NCI-H2171 treated with DMSO at 0.1 percent for 48 hours (cell line): Measurements from ENCODE around the gene KCNIP1.

Source experiments
- DNase-seq: peaks from one replicate; lab custom pipeline; 2025; lab: John Stamatoyannopoulos, UW

The KCNIP1 gene

DNA sequence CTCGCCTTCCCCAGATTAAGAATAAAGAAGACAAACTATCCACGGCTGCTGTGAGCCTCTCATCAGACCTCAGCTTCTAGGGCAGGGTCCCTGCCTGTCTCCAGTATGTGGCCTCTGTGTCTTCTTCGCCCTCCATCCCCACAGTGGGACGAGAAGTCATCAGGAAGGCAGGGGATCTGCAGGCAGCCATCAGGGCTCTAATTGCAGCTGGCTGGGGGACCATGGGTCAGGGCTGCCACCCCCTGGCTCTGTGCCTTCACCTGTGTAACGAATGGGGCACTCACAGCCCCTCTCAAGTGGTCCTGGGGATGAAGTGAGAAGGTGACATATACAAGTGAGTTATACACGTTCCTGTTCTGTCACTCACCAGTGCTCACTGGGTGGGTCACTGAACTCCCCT, 139.8 kb downstream of the KCNIP1 start:
- no peak for DNase-seq

DNA sequence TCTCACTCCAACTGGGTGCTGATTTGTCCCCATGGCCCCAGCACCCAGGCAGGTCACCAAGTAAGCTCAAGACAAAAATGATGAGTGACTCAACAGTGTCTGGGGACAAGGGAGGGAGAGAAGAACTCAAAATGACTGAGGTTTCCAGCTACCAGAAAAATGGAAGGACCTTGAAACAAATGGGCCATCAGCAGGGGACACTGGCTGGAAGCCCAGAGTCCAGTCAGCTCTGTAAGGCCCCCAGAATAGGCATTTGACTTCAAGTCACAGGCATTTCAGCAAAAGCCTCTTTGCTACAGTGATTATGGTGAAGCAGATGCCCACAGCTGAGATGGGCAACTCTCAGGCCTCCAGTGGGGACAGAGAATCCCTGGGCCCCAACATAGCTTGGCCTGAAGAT, 140.7 kb downstream of the KCNIP1 start:
- no peak for DNase-seq

DNA sequence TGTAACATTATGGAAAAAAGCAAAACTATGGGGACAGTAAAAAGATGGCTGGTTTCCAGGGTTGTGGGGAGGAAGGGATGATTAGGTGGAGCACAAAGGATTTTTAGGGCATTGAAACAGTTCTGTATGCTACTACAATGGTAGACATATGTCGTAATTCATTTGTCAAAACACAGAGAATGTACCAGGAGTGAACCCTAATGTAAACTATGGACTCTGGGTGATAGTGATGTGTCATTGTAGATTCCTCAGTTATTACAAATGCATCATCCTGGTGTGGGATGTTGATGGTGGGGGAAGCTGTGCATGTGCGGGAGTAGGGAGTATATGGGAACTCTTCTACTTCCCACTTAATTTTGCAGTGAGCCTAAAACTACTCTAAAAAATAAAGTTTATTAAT, 144.7 kb downstream of the KCNIP1 start:
- no peak for DNase-seq

DNA sequence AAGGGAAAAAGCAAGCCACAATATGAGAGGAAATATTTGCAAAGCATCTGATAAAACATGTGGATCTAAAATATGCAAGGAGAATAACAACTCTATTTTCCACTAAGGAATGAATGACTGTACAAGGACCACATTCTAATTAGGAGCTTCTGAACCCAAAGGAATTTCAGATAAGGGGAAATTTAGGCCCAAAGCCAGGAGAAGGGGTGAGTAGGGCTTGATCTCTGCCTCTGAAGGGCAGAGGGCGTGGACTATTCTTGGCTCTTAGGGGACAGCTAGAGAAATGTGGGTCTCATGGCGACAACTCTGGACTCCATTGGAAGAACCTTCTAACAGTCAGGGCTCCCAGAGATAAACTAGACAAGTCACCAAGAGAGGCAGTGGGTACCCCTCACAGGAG, 147.0 kb downstream of the KCNIP1 start:
- no peak for DNase-seq

DNA sequence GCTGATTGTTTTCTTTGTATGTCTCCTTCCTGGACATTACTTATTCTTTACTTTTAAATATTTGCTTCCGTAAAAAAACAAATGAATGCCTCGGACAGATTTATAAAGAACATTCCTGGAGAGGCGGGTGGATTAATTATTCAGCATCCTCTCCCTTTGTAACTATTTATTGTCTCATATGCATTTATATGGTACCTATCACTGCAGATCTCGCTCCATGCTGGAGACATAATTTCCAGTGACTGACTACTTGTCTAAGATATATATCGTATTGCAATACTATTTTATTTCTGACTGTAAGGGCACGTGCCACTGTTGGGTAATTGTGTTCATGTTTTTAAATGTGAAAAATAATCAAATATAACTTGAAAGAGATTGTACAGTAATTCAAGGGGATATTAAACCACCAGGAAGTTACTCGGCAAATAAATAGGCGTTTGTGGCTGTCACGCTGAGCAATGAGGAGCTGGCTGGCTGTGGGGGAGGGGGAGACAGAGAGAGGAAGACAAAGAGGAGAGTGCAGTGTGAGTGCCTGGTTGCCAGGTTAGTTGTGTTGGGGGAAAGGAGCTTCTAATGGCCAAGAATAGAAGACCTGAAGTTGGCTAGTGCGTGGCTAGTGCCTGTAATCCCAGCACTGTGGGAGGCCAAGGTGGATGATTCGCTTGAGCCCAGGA, 147.9 kb downstream of the KCNIP1 start:
- no peak for DNase-seq

DNA sequence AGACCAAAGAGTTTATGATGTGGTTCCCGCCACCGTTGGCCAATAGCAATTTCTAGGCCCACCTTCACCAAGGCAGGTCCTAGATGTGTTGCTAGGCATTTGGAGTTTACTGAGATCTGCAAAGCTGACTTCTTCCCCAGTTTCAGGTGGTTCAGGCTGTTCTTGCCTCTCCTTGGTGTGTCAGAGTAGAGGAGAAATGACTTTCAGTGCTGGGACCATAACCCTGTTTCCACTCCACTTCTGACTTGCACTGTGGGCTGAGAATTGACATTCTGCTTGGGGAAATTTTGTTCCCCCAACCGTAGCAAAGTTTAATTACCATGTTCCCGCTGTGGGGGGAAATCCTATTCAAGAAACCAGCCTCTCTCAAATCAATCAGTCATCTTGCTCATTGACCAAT, 151.7 kb downstream of the KCNIP1 start:
- no peak for DNase-seq

DNA sequence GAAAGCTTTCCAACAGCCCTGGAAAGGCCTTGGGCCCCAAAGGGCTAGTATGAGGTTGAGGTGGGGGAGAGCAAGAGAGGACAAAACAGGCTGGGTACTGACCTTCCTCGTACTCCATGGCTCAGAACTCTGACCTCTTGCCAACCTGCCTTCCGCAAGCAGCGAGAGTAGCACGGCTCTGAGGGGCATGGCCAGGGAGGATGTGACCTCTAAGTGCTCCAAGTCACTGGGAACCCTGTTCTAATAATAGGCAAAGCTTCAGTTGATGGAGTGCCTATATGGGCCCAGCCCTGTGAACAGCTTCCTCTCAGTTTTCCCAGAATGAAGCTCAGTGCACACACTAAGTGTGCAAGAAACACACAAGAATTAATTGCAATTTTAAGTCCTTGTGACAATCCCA, 152.1 kb downstream of the KCNIP1 start:
- DNase-seq, result no peak

DNA sequence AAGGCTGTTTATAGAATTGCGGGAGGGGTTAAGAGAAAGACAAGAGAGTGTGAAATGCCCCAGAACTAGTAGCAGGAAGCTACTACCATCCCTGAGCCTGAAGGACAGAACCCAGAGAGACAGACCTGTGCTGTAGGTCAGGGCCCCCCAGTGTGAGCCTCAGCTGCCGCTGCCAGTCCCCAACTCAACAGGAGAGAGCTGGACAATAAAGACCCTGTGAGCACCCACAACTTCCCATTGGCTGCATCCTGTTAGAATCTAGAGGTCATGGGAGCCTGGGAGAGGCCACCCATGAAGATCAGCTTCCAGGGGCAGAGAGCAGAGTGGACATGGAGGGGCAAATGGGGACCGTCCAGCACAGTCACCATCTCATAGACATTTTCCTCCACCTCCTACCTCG, 152.5 kb downstream of the KCNIP1 start:
- no peak for DNase-seq

DNA sequence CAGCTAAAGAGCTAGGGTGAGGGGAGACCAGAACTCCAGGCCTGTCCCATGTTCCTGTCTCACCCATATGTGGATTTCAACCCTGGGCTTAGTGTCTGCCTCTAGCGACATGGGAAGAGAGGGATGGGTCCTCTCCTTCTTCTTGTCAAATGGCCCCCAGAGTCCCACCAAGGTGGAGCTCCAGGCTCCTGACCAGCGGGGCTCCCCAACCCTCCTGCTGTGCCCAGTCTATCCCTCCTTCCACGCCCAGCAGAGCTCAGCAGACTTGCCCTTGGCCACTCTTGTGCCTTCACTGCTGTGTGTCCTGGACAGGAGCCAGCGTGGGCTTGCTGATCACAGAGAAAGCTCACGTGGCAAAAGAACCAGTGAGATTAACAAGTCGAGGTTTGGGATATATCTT, 156.7 kb downstream of the KCNIP1 start:
- DNase-seq, result no peak

DNA sequence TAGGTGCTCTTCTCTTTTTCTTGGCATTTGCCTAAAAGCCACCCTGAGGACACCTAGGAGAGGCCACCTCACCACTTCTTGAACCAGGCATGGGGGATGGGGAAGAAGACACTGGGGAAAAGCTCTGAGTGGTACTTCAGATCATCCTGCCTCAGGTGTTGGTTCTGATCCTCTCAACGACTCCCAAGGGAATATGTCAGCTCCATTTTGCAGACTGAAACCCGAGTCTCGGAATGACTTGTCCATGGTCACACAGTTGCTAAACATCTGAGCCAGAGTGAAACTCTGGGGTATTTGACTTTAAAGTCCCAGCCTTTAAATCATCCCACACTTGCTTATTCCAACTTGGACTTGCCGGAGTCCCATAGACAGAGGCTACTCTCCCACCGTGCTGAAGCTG, 159.1 kb downstream of the KCNIP1 start:
- DNase-seq, result no peak

DNA sequence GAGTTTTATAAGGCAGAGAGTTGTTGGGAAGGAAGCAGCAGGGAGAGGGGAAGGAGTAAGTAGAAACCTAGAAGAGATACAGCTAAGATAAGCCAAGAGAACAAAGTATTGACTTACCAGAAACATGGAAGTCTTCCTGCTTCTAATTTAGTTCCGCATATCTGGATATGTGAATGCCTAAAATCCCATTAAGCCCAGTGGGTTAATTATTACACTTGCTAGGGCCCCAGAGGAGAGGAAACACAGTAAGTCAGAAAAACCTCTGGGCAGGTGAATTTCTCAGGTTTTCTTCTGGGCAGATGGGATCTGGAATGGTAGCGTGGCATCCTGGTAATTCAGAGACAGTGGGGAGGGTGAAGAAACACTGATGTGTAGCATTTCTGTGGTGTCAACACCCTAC, 175.0 kb downstream of the KCNIP1 start:
- DNase-seq, result no peak

DNA sequence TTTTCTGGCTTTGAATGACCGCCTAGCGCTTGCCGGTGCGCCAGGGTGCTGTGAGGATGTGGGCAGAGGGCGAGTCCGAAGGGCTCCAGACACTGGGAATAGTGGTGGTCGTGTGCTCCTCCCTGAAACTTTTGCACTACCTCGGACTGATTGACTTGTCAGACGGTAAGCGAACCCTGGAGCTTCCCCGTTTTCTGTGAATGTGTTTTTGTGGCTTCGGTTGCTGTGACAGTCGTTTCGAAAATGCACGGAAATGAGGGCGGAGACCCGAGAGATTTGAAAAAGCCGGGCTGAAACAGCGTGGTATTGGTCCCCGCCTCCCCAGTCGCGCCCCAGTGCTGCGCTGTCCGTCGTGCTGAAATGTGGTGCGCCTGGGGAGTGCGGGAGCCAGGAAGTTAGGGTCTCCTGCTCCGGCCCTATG, 177.2 kb downstream of the KCNIP1 start:
- no peak for DNase-seq

DNA sequence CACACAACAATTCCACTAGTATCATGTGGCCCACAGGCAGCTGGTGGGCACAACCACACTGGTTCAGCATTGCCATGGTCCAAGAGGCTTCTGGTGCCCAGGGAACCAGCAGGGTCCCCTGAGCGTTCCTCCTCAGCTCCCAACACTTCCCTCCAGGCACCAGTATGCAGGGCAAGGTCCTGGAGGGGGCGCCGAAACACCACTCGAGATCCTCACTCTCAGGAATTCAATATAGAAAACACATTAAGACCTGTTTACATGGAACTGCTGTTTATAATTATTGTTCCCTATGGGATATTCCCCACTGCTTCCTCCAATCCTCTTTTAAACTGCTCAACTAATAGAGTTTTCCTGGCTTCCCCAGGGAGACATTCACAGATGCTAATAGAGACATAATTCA, 187.8 kb downstream of the KCNIP1 start:
- no peak for DNase-seq

DNA sequence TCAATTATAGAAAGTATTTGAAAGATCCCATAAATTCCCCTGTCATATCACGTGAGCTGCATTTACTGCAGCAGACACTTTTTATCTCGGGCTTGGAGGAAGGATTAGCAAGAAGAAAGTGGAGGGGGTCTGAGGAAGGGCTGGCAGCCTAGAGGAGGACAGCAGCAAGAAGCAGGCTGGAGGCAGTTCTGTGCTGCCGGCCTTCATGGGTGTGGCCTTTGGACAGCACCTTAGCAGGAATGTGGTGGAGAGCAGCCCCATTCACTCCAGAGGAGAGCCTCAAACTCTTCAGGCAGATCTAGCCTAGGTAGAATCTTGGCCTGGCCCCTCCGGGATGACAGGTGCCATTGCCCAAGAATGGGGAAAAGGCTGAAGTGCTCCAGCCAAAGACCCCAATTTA, 189.9 kb downstream of the KCNIP1 start:
- DNase-seq, result no peak

DNA sequence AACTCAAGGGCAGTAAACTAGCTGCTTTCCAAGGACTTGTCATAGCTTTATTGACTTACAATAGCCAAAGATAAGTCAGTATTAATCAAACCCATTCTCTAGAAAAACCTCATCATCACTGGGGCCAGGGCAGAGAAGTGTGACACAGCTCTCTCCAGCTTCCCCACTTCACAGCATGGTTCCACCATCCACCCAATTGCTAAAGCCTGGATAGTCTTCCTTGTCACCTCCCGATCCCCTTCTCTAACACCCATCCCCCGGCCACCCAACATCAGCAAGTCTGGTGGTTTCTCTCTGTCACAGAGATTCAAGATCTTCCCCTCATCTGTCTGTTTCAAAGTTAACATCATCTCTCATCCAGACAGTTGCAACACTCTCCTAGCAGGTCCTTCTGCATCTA, 191.1 kb downstream of the KCNIP1 start:
- DNase-seq, result no peak

DNA sequence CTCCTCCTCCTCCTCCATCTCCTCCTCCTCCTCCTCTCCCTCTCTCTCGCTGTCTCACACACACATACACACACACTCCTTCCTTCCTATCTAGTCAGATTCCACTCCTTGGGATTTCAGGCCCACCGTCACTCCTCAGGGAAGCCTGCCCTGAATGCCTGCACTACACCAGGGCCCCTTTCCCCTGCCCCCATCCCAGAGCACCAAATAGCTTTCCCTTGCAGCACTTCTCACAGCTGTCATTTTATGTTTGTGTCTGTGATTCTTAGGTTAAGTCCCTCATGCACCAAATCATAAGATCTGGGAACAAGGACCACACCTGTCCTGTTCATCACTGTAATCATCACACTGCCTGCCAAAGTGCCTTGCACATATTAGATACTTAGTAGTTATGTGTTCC, 193.2 kb downstream of the KCNIP1 start:
- no peak for DNase-seq

DNA sequence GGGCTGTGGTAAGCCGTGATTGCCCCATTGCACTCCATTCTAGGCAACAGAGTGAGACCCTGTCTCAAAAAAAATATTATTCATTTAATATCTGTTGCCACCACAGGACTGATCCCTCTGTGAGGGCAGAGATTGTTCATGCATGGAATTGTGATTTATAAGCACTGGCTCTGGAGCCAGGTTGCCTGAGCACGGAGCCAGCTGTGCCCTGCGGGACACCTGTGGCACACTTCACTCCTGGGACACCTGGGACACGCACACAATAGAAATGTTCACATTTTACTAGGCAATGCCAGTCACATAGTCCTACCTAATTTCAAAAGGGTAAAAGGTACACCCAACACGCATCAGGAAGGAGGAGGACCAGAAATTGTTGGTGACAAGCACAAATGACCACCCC, 196.7 kb downstream of the KCNIP1 start:
- peak; percentile 32 for DNase-seq

DNA sequence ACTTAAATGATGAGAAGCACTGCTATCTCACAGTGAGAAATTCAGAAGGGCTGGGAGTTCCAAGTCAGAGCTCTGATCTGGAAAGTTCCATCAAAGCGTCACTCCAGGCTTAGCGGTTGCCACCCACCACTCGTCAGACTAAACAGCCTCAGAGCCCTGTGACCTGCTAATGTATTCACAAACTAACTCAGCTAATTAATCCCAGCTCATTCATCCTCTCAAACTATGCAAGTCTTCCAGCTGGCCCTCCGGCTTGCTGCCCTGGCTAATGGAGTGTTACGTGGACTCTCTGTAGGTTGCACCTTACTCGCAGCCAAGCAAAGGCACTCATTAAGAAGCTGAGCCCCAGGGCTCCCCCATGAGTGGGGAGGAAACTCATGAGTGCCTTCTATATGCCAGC, 197.5 kb downstream of the KCNIP1 start:
- no peak for DNase-seq

DNA sequence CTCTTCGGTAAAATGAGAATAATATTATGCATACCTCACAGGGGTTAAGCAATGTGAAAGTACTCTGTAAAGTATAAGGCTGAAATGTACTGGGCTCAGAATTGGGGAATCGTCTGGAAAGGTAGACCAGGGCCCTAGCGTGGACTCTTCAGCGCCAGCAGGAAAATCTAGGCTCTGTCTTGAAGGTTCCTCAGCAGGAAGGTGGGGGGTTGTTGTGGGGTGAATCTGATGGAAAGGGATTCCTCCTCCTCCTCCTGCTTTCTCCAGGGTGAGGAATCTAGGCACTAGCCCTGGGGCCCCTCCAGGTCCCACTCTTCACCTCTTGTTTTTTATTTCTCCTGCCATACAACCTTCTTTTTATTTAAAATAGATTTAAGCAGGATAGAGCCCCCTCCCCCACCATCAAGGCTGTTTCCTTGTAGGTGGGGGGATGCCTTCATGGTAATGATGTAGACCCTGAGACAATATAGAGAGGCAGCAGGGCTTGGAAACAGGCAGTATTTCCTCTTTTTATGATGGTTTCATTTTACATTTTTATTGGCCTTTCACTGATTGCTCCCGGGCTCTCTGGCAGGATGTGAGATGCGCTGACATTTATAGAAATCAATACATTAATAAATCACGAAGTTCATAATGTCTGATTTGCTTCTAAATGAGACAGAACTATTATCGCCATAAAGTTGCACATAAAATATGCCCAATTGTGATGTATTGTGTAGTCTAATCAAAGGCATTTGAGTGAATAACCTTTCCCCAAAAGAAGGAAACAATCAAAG, 200.8 kb downstream of the KCNIP1 start:
- DNase-seq, result no peak

DNA sequence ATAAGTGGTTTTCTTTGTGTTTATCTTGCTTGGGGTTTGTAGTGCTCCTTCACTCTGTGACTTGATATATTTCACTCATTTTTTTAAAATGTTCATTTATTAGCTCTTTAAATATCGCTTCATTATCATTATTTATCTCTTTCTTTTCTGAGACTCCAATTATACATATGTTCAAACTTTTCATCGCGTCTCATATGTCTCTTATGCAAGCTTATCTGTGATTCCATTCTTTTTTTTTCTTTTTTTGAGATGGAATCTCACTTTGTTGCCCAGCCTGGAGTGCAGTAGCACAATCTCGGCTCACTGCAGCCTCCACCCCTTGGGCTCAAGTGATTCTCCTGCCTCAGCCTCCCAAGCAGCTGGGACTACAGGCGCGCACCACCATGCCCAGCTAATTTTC, 205.8 kb downstream of the KCNIP1 start:
- DNase-seq, result no peak

DNA sequence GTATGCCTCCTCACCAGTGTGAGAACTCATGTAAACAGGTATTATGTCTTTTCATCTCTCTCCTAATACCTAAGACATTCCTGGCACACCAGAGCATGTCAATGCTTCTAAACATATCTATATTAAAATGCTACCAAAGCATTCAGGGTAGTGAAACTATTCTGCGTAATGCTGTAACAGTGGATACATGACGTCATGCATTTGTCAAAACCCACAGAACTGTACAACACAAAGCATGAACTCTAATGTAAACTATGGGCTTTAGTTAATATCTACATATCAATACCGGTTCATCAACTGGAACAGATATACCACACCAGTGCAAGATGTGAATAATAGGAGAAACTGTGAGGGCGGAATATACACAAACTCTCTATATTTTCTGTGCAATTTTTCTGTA, 207.5 kb downstream of the KCNIP1 start:
- DNase-seq, result no peak

DNA sequence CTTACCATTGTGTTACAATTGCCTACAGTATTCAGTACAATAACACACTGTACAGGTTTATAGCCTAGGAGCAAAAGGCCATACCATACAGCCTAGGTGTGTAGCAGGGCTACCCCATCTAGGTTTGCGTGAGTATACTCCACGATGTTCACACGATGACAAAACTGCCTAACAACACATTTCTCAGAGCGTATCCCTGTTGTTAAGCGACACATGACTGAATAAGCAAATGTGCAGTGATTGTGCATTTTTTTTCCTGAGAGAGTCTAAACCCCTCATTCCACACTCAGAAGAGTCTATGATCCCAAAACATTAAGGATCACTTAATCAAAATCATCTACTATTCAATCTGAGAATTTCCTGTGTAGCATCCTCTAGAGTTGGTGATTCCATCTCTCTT, 211.3 kb downstream of the KCNIP1 start:
- DNase-seq, result no peak

DNA sequence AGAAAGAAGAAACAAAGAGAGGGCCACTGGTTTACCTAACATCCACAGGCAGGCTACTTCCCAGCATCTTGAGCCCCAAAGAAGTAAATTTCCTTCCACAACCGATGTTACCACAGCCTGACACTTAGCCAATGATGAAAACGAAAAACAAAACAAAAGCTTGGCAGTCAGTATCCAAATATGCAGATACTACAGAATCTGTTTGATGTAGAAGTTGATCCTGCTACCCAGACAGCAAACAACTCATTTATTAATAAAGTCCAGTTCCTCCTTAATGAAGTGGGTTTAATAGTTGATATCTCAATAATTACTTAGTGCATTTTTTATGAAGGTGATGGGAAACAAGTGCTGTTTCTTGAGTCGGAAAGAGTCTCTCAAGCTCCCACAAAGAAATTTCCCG, 212.6 kb downstream of the KCNIP1 start:
- no peak for DNase-seq

DNA sequence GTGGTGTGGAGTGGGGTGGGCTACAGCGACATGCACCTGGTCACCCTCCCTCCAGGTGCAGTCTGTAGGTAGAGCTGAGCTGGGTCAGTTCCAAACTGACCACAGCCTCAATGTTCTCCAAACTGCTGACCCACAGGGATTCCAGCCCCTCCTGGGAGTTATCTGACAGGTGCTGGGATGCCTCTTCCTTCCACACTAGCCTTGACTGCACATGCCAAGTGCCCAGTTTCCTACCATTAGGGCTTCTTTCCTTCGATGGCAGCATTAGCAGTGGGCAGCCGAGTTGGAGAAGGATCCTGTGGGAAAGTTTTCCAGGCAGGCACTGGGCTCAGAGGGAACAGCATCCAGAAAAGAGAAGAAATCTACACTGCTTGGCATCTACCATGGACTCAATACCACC, 215.7 kb downstream of the KCNIP1 start:
- no peak for DNase-seq
